Pancreas (tissue), 10 donors: ENCODE data around the gene GNA12. TPM values are rescaled to one million over a fixed set of nuclear protein-coding genes. Genes with fewer than 3 reads are reported as not detected.

Experiments used
- ATAC-seq, 4 donors: fragments of 200-7000 bp; cut with Tn5 transposase; one replicate each; pipeline versions ENCODE4 v1.8.0 to v1.9.1; 2020; ENCODE audit warnings: mild to moderate bottlenecking in 4 of 4, moderate library complexity in 4 of 4
- DNase-seq, 6 donors: peaks; one replicate each; pipeline ENCODE4 v3.0.0-alpha.2; 2020
- FAIRE-seq: peaks from 2 replicates; lab custom pipeline; 2012; peaks lifted over from hg19 to GRCh38; lab: Jason Lieb, UNC
- H3K27ac ChIP-seq, 4 donors: fragments of 200-600 bp; sonication (generic); 1 replicate in 3 of 4; 2 replicates in 1 of 4; pipeline versions ENCODE4 v1.5.0 to v1.8.0; 2020
- H3K27me3 ChIP-seq, 4 donors: fragments of 200-600 bp; one replicate each; pipeline ENCODE4 v1.8.0; 2021
- H3K36me3 ChIP-seq, 3 donors: fragments of 200-600 bp; sonication (generic) in 1 of 3; one replicate each; pipeline versions ENCODE4 v1.5.0 to v1.8.0; 2020 to 2021
- H3K4me1 ChIP-seq, 3 donors: fragments of 200-600 bp; one replicate each; pipeline ENCODE4 v1.8.0; 2021
- H3K4me3 ChIP-seq, 4 donors: fragments of 200-600 bp; sonication (generic) in 2 of 4; one replicate each; pipeline versions ENCODE4 v1.5.0 to v1.8.0; 2020 to 2021
- H3K9me3 ChIP-seq, 4 donors: fragments of 200-600 bp; one replicate each; pipeline ENCODE4 v1.8.0; 2021
- CTCF ChIP-seq, 4 donors: fragments of 200-600 bp; sonication (generic) in 3 of 4; IDR thresholded peaks; one replicate each; pipeline versions ENCODE4 v1.5.0 to v1.8.0; 2021; ENCODE audit warnings: antibody characterized with exemption in 4 of 4
- WGBS, 2 donors: extraction: QIAGEN DNeasy Blood & Tissue Kit; methylation state at CpG; one replicate each; pipeline ENCODE4 v1.1.7; 2013; 5-methylcytosine and 5-hydroxymethylcytosine counted together
- intact Hi-C, 3 donors: fragments of 100-400 bp; cut with DNase I; formaldehyde crosslinking; loops; one replicate each; pipeline versions ENCODE4 v1.11.1 to v1.14.2; 2022
- polyA plus RNA-seq, 2 donors: library from polyadenylated mRNA; stranded (reverse); fragments of 200-250 nt; gene quantifications; one replicate each; pipeline ENCODE4 v1.2.3, GENCODE V29; 2013
- total RNA-seq, 6 donors: library from RNA; stranded (reverse); fragmentation: NEBNext Ultra II Directional in 4 of 6; extraction: Animal tissue kit (Norgen Biotek cat#: 25700) in 4 of 6; gene quantifications; one replicate each; pipeline versions ENCODE4 v1.2.1 to v1.2.4, GENCODE V29; 2021 to 2023
- donor health status: healthy with polysubstance abuse.
- donor health status: DM: no; HTN: no; CAD: no; lungs with moderate emphysema.
- donor health status: DM: no; HTN: no; CAD: no.
- donor health status: control.
- donor health status: control.
- donor health status: Bipolar disorder and iron deficiency.
- donor health status: DM: yes; HTN: yes; CAD: no.
- donor health status: DM: no; HTN: no; CAD: no.
- donor health status: DM: no; HTN: no; CAD: no.
- donor health status: DM: yes; HTN: yes; CAD: no.

GNA12 gene
- total and polyA plus RNA-seq, 8 donors = 7.5 to 23.0 (median 15.9) TPM

- no peaks in the 10 kb centered on the region for H3K27me3 ChIP-seq
- H3K36me3 ChIP-seq = no peaks in the 10 kb centered on the region
- H3K9me3 ChIP-seq = no peaks in the 10 kb centered on the region
- intact Hi-C loops = no loop called here
- H3K4me1 ChIP-seq = no peaks in the 10 kb centered on the region
- FAIRE-seq = no peak
- DNase-seq = no peak
- ATAC-seq = no peak
- H3K4me3 ChIP-seq = no peak overlapping the region
- no peak for TF ChIP-seq CTCF (IDR thresholded peaks at IDR 0.05)
- 86 to 87% methylated on average over 12 of the region's 12 CpGs for WGBS, 2 donors
- H3K27ac ChIP-seq = no peak overlapping the region
Measured at GRCh38 chr7:2713978-2714377, 130.1 kb downstream of the GNA12 start.

GRCh38 chr7:2713370-2713769, 130.7 kb downstream of the GNA12 start:
- intact Hi-C loops = no loop called here
- no peak overlapping the region for H3K4me3 ChIP-seq
- no peaks in the 10 kb centered on the region for H3K27me3 ChIP-seq
- H3K27ac ChIP-seq = no peak overlapping the region
- no peak for ATAC-seq
- FAIRE-seq = no peak
- H3K36me3 ChIP-seq = no peaks in the 10 kb centered on the region
- WGBS, 2 donors = 78 to 80% methylated on average over 13 of the region's 13 CpGs
- DNase-seq = no peak
- no peak for TF ChIP-seq CTCF (IDR thresholded peaks at IDR 0.05)
- no peaks in the 10 kb centered on the region for H3K4me1 ChIP-seq
- H3K9me3 ChIP-seq = no peaks in the 10 kb centered on the region

GRCh38 chr7:2711895-2712675, 132.0 kb downstream of the GNA12 start:
- ATAC-seq (no peak), FAIRE-seq (no peak), DNase-seq (no peak)
- intact Hi-C loops = no loop called here
- TF ChIP-seq CTCF (IDR thresholded peaks at IDR 0.05) = no peak
- H3K36me3 ChIP-seq = no peaks in the 10 kb centered on the region
- 91% methylated on average over 23 to 25 of the region's 25 CpGs for WGBS, 2 donors
- H3K4me3 ChIP-seq = no peak overlapping the region
- H3K4me1 ChIP-seq = no peaks in the 10 kb centered on the region
- H3K27ac ChIP-seq = no peak overlapping the region
- H3K27me3 ChIP-seq = no peaks in the 10 kb centered on the region
- no peaks in the 10 kb centered on the region for H3K9me3 ChIP-seq

- ATAC-seq = no peak
- H3K9me3 ChIP-seq = no peaks in the 10 kb centered on the region
- no peaks in the 10 kb centered on the region for H3K4me1 ChIP-seq
- FAIRE-seq = no peak
- no peaks in the 10 kb centered on the region for H3K27me3 ChIP-seq
- no peak overlapping the region for H3K4me3 ChIP-seq
- no peak for TF ChIP-seq CTCF (IDR thresholded peaks at IDR 0.05)
- H3K36me3 ChIP-seq = no peaks in the 10 kb centered on the region
- WGBS, 2 donors = 38 to 44% methylated on average over 4 of the region's 4 CpGs
- DNase-seq = no peak
- no peak overlapping the region for H3K27ac ChIP-seq
- intact Hi-C loops = no loop called here
Measured at GRCh38 chr7:2710901-2711551, 133.1 kb downstream of the GNA12 start.

- no peak for FAIRE-seq
- no peak overlapping the region for H3K27ac ChIP-seq
- intact Hi-C loops = no loop called here
- no peak for TF ChIP-seq CTCF (IDR thresholded peaks at IDR 0.05)
- ATAC-seq = no peak
- 83 to 84% methylated on average over 11 of the region's 11 CpGs for WGBS, 2 donors
- no peaks in the 10 kb centered on the region for H3K27me3 ChIP-seq
- H3K36me3 ChIP-seq = no peaks in the 10 kb centered on the region
- H3K4me3 ChIP-seq = no peak overlapping the region
- H3K9me3 ChIP-seq = no peaks in the 10 kb centered on the region
- no peak for DNase-seq
- no peaks in the 10 kb centered on the region for H3K4me1 ChIP-seq
Measured at GRCh38 chr7:2710286-2710655, 133.8 kb downstream of the GNA12 start.
